ENCODE results near the gene TSPAN9.

DNA sequence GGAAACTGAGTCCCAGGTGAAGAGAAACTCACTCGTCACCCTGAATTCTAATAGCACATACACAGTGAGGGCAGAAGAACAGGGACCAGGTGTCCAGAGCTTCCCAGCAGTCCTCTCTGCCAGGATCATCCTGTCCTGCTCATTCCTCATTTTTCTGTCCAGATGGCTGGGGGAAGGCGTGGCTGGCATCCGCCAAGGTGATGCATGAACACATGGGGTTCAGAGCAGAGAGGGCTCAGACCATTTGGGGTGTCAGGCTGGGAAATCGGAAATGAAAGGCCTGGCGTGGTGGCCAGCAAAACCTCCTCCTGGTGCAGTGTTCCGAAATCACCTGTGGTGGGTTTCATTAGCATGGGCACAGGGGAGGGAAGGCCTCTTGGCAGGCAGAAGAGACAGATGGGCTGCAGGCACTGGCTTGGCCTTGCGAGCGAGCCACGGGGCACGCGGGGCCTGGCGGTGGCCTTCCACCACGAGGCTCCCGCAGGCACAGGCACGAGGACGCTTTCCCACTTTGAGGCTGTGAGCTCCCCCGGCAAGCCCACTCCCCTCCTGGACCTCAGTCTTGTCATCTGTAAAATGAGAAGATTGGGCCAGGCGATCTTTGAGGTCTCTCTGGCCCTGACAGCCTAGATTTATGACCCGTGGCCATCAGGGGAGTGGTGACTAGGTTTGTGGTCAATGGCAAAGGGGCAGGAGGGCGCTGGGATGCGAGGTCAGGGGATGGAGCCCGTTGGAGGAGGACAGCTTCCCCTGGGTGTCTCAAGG, 68.5 kb downstream of the TSPAN9 start:
- TF ChIP-seq, protein P1, sequence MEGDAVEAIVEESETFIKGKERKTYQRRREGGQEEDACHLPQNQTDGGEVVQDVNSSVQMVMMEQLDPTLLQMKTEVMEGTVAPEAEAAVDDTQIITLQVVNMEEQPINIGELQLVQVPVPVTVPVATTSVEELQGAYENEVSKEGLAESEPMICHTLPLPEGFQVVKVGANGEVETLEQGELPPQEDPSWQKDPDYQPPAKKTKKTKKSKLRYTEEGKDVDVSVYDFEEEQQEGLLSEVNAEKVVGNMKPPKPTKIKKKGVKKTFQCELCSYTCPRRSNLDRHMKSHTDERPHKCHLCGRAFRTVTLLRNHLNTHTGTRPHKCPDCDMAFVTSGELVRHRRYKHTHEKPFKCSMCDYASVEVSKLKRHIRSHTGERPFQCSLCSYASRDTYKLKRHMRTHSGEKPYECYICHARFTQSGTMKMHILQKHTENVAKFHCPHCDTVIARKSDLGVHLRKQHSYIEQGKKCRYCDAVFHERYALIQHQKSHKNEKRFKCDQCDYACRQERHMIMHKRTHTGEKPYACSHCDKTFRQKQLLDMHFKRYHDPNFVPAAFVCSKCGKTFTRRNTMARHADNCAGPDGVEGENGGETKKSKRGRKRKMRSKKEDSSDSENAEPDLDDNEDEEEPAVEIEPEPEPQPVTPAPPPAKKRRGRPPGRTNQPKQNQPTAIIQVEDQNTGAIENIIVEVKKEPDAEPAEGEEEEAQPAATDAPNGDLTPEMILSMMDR (conservative IDR thresholded peaks at IDR 0.05; ENCODE audit: low read depth in 2 of 2): no peak
- TF ChIP-seq EZH2 (IDR thresholded peaks at IDR 0.05; ENCODE audit: low read depth, unreplicated experiment) (no peak), EZH2phosphoT487 (IDR thresholded peaks at IDR 0.05; ENCODE audit: unreplicated experiment) (no peak), CREB1 (CRISPR knock-in tag; IDR thresholded peaks at IDR 0.05; ENCODE audit: low read depth) (no peak), POLR2AphosphoS5 (IDR thresholded peaks at IDR 0.05; ENCODE audit: low read depth) (no peak), ETS1 (IDR thresholded peaks at IDR 0.05) (no peak), NANOG (IDR thresholded peaks at IDR 0.05; ENCODE audit: borderline replicate concordance) (no peak), ZNF331 (CRISPR knock-in tag; IDR thresholded peaks at IDR 0.05; ENCODE audit: low read depth) (no peak), JUNB (IDR thresholded peaks at IDR 0.05; ENCODE audit: unreplicated experiment) (no peak), STAT1 (IDR thresholded peaks at IDR 0.05; ENCODE audit: unreplicated experiment) (no peak), ZNF462 (CRISPR knock-in tag; IDR thresholded peaks at IDR 0.05) (no peak), ZNF114 (CRISPR knock-in tag; IDR thresholded peaks at IDR 0.05) (no peak)
- TF ChIP-seq, protein P2, sequence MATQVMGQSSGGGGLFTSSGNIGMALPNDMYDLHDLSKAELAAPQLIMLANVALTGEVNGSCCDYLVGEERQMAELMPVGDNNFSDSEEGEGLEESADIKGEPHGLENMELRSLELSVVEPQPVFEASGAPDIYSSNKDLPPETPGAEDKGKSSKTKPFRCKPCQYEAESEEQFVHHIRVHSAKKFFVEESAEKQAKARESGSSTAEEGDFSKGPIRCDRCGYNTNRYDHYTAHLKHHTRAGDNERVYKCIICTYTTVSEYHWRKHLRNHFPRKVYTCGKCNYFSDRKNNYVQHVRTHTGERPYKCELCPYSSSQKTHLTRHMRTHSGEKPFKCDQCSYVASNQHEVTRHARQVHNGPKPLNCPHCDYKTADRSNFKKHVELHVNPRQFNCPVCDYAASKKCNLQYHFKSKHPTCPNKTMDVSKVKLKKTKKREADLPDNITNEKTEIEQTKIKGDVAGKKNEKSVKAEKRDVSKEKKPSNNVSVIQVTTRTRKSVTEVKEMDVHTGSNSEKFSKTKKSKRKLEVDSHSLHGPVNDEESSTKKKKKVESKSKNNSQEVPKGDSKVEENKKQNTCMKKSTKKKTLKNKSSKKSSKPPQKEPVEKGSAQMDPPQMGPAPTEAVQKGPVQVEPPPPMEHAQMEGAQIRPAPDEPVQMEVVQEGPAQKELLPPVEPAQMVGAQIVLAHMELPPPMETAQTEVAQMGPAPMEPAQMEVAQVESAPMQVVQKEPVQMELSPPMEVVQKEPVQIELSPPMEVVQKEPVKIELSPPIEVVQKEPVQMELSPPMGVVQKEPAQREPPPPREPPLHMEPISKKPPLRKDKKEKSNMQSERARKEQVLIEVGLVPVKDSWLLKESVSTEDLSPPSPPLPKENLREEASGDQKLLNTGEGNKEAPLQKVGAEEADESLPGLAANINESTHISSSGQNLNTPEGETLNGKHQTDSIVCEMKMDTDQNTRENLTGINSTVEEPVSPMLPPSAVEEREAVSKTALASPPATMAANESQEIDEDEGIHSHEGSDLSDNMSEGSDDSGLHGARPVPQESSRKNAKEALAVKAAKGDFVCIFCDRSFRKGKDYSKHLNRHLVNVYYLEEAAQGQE (IDR thresholded peaks at IDR 0.05; ENCODE audit: unreplicated experiment): no peak
